GM12878 (cell line): ENCODE results near the gene PLEKHJ1.

ENCODE experiments used
- ESRRA ChIP-seq: IDR thresholded peaks from 2 replicates; pipeline ENCODE4 v1.6.1; 2012; ENCODE audit warnings: mild to moderate bottlenecking, low read length, improper control_type of control experiment
- POLR2AphosphoS5 ChIP-seq: IDR thresholded peaks from 2 replicates; pipeline ENCODE4 v1.6.1; 2011; ENCODE audit warnings: mild to moderate bottlenecking, low read length, inconsistent platforms

- TF ChIP-seq POLR2AphosphoS5 (no peak), ESRRA (no peak)
These were observed 5.0 kb upstream of the PLEKHJ1 start for GRCh38 chr19:2240881-2241760.
